Testis (tissue), 2 donors: ENCODE measurements around the gene TCF15.

Experiments
- POLR2A ChIP-seq: fragments of 450-650 bp; IDR thresholded peaks from one replicate; pipeline ENCODE4 v1.6.1; 2017; ENCODE audit warnings: antibody characterized with exemption, mild to moderate bottlenecking, moderate library complexity
- TF ChIP-seq, protein P1 (sequence below), 3 experiments: fragments of 450-650 bp in 2 of 3; fragments of 200-600 bp in 1 of 3; sonication (generic) in 1 of 3; IDR thresholded peaks; one replicate each; pipeline ENCODE4 v1.5.1; 2016 to 2019; ENCODE audit warnings: antibody characterized with exemption in 3 of 3, mild to moderate bottlenecking in 2 of 3, moderate library complexity in 1 of 3

DNA sequence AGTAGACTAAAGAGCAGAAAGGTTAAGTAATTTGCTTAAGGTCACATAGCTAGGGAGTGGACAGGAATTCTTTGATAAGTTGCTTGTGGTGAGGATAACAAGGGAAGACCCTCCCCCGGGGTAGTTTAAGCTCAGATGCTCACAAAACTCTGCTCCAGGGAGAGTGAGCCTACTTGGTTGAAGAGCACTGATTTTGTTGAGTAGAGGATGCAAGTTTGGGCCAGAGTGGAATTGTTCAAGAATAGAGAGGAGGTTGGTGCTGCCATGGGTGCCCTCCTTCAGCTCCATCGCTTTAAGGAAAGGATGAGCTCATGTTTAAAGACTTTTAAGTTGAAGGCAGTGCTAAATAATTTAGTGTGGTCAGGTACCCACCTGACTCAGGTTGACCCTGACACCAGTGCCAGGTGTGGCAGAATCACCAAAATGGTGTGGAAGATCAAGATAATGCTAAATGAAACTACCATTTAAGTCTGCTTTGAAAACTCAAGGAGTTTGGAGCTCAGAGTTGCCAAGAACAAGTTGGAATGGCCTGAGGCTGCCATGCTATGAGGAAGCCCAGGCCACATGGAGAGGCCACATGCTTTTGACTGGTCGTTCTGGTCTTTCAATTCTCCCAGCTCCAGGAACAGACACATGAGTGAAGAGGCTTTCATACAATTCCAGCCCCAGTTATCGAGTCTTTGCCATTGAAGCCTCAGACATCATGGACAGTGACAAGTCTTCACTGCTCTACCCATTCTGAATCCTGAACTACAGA is 8.0 kb upstream of the TCF15 start:
- TF ChIP-seq, protein P1, sequence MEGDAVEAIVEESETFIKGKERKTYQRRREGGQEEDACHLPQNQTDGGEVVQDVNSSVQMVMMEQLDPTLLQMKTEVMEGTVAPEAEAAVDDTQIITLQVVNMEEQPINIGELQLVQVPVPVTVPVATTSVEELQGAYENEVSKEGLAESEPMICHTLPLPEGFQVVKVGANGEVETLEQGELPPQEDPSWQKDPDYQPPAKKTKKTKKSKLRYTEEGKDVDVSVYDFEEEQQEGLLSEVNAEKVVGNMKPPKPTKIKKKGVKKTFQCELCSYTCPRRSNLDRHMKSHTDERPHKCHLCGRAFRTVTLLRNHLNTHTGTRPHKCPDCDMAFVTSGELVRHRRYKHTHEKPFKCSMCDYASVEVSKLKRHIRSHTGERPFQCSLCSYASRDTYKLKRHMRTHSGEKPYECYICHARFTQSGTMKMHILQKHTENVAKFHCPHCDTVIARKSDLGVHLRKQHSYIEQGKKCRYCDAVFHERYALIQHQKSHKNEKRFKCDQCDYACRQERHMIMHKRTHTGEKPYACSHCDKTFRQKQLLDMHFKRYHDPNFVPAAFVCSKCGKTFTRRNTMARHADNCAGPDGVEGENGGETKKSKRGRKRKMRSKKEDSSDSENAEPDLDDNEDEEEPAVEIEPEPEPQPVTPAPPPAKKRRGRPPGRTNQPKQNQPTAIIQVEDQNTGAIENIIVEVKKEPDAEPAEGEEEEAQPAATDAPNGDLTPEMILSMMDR (IDR thresholded peaks at IDR 0.05) = no peak
- TF ChIP-seq POLR2A = no peak
